Activated CD4-positive, alpha-beta T cell treated with anti-CD3 and anti-CD28 coated beads, Interleukin-2, amount 50 U/mL, for 16 hours (primary cell): ENCODE results near the gene SPATA16.
"Not testable (repeated sequence)": the region's sequence is repeated elsewhere in the genome, so short reads cannot be mapped to it uniquely, and the experiment has no call there.

Experiments
- DNase-seq: peaks from one replicate; pipeline ENCODE4 v3.0.0-alpha.2; 2020

SPATA16 gene

DNA sequence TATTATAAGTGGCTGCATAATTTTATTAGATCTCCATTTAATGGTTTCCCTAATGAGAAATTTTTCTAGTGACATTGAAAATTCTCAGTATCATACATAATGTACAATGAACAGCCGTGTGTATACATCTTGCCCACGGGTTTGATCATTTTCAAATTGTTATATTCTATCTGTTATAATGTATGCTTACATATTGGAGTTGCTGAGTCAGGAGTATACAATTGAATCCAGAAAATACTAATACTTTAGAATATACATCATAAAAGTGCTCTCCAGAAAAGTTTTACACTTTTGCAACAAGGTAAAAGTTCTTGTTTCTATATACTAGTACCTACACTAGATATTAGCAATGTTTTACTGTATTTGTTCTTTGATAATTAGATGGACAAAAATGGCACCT is 82.8 kb downstream of the SPATA16 start:
- DNase-seq, result no peak

- DNase-seq, result no peak
Measured at GRCh38 chr3:173055228-173055933, 85.7 kb downstream of the SPATA16 start.

- no peak for DNase-seq
Measured at GRCh38 chr3:173049360-173049759, 91.7 kb downstream of the SPATA16 start.

DNA sequence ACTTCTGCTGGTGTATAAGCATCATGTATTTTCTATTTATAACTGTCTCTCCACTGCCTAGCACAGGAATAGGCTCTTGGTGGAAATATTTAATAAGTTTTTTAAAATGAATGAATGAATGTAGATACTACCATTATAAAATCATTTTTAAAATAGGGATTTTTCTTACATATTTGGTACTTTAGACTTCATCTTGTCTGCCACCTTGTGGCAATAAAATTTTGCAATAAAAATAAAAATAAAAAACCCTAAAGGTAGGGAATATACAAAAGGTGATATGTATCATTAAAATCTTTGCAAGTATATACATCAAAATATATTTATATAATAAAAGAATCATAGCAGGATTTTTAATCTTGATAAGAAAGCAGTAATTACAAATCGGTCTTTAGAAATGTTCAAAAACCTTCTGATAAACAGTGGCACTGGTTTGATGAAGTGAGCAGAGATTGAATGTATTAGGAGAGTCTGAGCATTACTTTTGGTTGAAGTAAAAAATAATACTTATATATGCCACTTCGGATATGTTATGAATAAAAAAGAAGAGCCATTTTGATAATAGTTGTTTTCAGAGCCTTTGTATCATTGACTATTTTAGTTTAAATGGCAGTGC is 95.2 kb downstream of the SPATA16 start:
- no peak for DNase-seq

DNA sequence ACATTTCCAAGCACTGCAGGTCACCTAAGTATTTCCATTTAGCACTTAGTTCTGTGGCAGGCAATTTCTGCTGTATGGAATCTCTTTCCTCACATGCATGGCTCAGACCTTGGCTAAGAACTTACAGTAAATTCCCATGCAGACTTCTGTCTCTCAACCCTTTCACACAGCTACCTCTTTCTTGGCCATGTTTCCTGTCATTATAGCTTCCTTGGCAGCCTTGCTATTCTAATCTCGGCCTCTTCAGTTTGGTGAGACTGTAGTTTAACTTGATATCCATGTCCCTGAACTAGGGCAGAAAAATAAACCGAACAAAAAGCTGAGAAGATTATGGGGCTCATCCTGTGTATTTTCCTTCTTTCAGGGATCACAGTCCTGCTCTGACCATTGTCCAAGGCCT is 96.0 kb downstream of the SPATA16 start:
- no peak for DNase-seq

- no peak for DNase-seq
Measured at GRCh38 chr3:173043757-173044156, 97.3 kb downstream of the SPATA16 start.

GRCh38 chr3:173038484-173038871 is 102.6 kb downstream of the SPATA16 start:
- no peak for DNase-seq

DNA sequence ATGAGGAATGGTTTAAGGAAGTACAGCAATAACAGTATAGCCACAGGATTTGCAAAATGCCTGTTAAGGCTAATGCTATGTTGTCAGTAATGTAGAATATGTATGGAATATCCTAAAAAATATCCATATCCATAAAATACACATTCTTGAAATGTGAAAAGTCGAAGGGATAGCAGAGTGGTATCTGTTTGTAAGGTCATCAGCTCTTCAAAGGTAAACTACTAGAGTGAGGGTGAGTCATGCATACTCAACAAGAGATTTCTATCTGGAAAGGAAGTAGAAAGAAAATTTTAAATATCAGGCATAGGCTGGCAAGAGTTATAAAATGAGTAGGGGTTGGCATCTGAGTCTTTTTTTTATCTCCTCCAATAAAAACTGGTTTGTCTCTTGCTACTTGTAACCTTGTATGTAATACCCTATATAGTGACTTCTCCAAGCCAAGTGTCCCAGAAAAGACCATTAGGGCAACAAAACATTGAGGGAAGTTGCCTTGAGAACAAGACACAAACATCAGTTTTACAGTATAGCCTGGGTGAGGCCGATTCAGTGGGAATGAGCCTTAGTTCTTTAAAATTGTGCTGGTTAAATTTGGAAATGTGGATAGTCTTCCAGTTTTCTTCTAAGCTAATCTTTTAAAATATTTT is 103.1 kb downstream of the SPATA16 start:
- DNase-seq, result no peak

GRCh38 chr3:173030273-173030672 is 110.8 kb downstream of the SPATA16 start:
- no peak for DNase-seq

DNA sequence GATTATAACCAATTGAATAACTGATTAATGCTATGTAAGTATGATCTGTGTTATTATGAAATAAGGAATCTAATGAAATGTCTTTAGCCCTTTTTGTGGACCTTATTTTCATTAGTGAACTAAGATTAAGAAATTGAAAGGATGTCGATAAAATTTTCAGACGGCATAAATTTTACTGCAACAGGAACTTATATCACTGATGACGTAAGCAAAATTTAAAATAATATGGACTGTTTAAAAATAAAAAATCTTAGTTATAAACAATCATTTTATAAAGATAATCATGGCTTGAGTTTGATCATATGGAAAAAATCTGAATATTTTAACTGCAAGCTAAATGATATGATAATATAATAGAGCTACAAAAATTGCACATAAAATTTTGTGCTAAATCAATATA is 112.7 kb downstream of the SPATA16 start:
- no peak for DNase-seq

- DNase-seq, result no peak
Measured at GRCh38 chr3:173027429-173027828, 113.6 kb downstream of the SPATA16 start.

DNA sequence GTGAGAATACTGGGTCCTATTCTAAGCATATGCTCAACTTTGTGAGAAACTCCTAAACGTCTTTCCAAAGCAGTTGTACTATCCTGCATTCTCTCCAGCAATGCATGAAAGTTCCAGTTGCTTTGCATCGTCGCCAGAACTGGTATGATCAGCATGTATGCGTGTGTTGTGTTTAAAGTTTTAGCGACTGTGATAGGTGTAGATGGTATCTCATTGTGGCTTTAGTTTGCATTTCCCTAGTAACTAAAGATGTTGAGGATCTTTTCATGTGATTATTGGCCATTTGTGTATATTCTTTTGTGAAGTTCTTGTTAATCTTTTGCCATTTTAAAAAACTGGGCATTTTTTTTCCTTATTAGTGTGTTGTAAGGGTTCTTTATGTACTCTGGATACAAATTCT is 115.1 kb downstream of the SPATA16 start:
- no peak for DNase-seq

- no peak for DNase-seq
Measured at GRCh38 chr3:173021547-173022185, 119.4 kb downstream of the SPATA16 start.

DNA sequence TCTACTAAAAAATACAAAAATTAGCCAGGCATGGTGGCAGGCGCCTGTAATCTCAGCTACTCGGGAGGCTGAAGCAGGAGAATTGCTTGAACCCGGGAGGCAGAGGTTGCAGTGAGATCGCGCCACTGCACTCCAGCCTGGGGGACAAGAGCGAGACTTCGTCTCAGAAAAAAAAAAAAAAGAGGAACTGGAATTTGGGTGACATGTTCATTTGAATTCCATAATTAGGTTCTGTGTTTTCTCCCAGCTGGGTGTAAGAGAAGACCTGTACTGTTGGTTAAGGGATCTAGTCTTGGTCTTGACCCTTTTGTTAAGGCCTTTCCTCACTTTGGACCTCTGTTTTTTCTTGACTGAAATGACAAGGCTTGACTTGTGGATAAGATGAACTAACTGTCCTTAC is 120.9 kb downstream of the SPATA16 start:
- not testable (repeated sequence) for DNase-seq

DNA sequence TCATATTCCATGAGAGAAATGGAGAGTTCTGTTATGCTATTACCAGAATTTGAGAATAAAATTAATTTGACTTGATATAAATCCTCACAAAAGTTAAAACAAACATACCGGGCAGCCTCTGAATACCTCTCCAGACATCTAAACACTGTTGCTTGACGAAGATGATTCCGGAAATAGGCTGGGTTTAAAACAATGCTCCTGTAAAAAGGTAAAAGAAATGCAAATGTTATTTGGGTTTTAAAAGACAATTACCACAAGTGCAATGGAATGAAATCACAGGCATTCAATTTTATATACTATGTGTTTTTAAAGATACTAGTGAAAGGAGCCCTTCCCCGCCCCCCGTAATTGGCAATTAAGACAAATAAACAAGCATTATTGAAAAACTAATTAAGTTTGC is 121.7 kb downstream of the SPATA16 start:
- DNase-seq, result no peak

GRCh38 chr3:173018758-173019157 is 122.3 kb downstream of the SPATA16 start:
- DNase-seq, result no peak

DNA sequence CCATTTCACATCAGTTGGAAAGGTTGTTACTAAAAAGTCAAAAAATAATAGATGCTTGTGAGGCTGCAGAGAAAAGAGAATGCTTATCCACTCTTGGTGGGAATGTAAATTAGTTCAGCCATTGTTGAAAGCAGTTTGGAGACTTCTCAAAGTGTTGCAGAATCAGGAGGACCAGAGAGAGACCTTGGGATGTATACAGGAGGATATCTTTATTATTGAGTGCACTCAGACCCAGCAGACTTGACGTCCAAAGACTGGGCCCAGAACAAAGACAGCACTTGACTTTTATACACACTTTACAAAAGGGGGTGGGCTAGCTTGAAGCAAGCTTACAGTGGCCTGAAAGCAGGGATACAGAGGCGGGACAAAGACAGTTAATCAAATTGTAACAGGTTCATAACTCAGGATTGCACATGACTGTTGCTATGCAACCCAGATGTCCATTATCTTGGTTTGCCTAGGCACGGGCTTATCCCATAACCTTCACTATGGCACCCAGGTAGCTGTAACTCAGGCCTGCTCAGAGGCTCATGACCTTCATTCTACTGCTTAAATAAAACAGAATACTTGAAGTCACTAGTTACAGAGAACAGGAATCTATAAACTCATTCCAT is 127.7 kb downstream of the SPATA16 start:
- DNase-seq, result no peak

DNA sequence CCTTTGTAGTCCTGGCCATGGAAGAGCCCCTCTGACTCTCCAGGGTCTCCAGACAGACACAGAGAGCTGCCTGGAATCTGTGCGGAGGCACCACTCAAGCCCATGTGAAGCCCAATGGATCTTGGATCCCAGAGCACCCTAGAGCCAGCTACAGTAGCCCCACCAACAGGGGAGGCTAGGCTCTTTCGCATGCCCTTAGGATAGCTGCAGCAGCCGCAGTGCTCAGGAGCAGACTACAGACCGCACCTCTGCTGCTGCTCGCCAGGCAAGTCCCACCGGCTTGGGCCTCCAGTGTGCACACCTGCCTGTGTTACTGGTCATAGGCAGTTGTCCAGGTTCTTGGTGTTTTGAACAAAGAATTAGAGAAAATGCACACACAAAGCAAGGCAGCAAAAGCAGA is 131.6 kb downstream of the SPATA16 start:
- no peak for DNase-seq

DNA sequence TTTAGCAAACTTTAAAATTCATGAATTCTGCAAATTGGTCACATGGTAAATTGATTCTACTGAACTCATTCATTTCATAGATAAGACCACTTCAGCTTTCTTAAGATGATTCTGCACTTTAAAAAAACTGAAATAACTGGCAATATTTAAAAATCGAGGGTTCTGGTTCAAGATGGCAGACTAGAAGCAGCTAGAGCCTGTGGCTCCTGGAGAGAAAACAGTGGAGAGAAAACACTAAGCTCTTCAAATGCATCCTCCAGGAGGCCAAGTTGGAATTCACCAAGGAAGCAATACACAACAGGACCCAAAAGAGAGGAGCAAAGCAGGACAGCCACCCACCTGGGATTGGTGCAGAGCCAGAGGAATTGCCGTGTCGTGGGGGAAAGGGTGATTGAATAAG is 132.1 kb downstream of the SPATA16 start:
- no peak for DNase-seq

DNA sequence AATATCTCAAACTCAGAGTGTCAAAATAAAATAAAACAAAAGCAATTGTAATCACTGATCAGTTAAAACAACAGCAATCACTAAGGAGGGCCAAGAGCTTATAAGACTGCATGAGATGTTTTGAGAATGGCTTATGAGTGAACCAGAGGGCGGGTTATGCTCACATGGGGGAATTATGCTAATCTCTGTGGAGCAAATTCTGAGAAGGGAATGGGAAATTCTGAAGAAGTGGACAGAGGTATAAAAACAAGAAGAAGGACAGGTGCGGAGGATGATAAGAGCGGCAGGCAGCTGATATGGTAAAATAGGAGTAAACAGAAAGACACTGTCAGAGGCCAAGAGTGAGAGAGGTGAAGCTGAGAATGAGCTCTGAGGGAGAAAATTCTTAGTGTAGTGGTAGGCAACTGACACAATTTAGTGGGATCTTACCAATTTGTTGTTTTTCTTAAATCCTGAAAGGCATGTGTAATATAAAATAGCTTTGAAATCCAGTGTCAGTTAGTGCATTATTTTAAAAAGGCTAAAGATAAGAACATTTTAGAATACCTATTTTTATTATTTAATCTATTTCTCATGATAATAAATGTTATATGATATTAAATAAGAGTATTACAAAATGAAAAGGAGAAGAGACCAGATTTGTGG is 133.8 kb downstream of the SPATA16 start:
- DNase-seq, result no peak

GRCh38 chr3:173006006-173006405 is 135.0 kb downstream of the SPATA16 start:
- DNase-seq, result no peak

GRCh38 chr3:173004681-173005080 is 136.4 kb downstream of the SPATA16 start:
- DNase-seq, result no peak

- no peak for DNase-seq
Measured at GRCh38 chr3:173003956-173004355, 137.1 kb downstream of the SPATA16 start.
